ENCODE measurements around the gene STXBP1.
A peak's percentile ranks its signal among the peaks of the same experiment; 100 is the strongest.

Gene STXBP1

DNA sequence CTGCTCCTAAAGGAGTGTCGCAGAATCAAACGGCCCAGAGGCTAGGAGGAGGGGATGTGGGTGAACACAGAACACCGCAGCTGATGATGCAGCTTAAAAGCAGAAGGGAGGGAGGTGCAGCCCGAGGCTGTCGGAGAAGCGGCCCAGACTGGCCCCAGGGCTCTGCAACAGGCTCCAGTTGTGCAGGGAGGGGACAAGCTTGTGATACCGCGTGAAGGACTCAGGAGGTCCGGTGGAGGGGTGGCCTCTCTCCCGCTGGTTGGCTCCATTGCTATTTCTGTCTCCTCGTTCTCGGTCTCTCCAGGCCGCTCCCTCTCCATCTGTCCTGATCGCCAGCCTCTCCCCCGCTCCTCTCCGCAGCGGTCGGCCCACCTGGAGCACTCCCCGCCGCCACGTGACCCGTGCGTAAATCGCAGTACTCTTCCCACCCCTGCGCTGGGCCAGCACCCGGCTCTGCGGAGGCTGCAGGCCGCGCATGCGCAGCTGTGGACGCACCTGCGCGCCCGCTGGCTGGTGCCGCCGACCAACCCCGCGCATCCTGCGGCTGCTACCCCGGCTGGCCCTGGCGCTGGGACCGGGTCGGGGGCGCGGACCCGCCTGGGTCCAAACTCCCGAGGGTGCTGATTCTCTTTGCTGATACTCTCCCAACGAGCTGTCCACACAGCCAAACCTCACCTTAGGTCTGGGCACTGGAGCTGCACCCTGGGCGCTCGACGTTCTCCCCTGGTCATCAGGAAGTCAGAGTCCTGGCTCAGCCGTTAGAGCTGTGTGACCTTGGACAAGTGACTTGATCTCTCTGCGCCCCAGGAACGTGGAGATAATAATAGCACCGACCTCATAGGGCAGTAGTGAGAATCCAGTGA, 3.7 kb upstream of the STXBP1 start (continued):
- TF ChIP-seq, protein P1, sequence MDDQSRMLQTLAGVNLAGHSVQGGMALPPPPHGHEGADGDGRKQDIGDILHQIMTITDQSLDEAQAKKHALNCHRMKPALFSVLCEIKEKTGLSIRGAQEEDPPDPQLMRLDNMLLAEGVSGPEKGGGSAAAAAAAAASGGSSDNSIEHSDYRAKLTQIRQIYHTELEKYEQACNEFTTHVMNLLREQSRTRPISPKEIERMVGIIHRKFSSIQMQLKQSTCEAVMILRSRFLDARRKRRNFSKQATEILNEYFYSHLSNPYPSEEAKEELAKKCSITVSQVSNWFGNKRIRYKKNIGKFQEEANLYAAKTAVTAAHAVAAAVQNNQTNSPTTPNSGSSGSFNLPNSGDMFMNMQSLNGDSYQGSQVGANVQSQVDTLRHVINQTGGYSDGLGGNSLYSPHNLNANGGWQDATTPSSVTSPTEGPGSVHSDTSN (CRISPR knock-in tag; IDR thresholded peaks at IDR 0.05), result no peak
- peak; percentile 50; the same call in 1 of the 2 replicates for TF ChIP-seq ZNF561 (tag by site-specific recombination; IDR thresholded peaks at IDR 0.05; ENCODE audit: borderline replicate concordance)
- no peak for TF ChIP-seq ZNF776 (tag by site-specific recombination; IDR thresholded peaks at IDR 0.05; ENCODE audit: borderline replicate concordance)
- no peak for TF ChIP-seq ZNF16 (tag by site-specific recombination; IDR thresholded peaks at IDR 0.05; ENCODE audit: low read depth)
- no peak for TF ChIP-seq OVOL3 (tag by site-specific recombination; IDR thresholded peaks at IDR 0.05)
- no peak for TF ChIP-seq RBAK (tag by site-specific recombination; IDR thresholded peaks at IDR 0.05)
- no peak for TF ChIP-seq ZFP37 (tag by site-specific recombination; IDR thresholded peaks at IDR 0.05)
- no peak for TF ChIP-seq ZNF132 (tag by site-specific recombination; IDR thresholded peaks at IDR 0.05; ENCODE audit: borderline replicate concordance)
- TF ChIP-seq, protein P2, sequence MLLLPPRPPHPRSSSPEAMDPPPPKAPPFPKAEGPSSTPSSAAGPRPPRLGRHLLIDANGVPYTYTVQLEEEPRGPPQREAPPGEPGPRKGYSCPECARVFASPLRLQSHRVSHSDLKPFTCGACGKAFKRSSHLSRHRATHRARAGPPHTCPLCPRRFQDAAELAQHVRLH (tag by site-specific recombination; IDR thresholded peaks at IDR 0.05), result no peak
- no peak for TF ChIP-seq KLF10 (tag by site-specific recombination; IDR thresholded peaks at IDR 0.05)
- peak; percentile 48; the same call in 1 of the 2 replicates for TF ChIP-seq SP3 (tag by site-specific recombination; IDR thresholded peaks at IDR 0.05)
- TF ChIP-seq ZNF529 (tag by site-specific recombination; IDR thresholded peaks at IDR 0.05; ENCODE audit: insufficient replicate concordance), result no peak
- TF ChIP-seq, protein P3, sequence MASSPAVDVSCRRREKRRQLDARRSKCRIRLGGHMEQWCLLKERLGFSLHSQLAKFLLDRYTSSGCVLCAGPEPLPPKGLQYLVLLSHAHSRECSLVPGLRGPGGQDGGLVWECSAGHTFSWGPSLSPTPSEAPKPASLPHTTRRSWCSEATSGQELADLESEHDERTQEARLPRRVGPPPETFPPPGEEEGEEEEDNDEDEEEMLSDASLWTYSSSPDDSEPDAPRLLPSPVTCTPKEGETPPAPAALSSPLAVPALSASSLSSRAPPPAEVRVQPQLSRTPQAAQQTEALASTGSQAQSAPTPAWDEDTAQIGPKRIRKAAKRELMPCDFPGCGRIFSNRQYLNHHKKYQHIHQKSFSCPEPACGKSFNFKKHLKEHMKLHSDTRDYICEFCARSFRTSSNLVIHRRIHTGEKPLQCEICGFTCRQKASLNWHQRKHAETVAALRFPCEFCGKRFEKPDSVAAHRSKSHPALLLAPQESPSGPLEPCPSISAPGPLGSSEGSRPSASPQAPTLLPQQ (tag by site-specific recombination; IDR thresholded peaks at IDR 0.05), result peak; percentile 40; the same call in 1 of the 2 replicates
- TF ChIP-seq ZNF433 (tag by site-specific recombination; IDR thresholded peaks at IDR 0.05; ENCODE audit: low read depth), result no peak
- peak; percentile 43; the same call in 1 of the 2 replicates for TF ChIP-seq ZFP69B (tag by site-specific recombination; IDR thresholded peaks at IDR 0.05)
- TF ChIP-seq, protein P4, sequence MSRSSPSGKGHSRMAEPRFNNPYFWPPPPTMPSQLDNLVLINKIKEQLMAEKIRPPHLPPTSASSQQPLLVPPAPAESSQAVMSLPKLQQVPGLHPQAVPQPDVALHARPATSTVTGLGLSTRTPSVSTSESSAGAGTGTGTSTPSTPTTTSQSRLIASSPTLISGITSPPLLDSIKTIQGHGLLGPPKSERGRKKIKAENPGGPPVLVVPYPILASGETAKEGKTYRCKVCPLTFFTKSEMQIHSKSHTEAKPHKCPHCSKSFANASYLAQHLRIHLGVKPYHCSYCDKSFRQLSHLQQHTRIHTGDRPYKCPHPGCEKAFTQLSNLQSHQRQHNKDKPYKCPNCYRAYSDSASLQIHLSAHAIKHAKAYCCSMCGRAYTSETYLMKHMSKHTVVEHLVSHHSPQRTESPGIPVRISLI (tag by site-specific recombination; IDR thresholded peaks at IDR 0.05), result no peak
- TF ChIP-seq ZNF747 (tag by site-specific recombination; IDR thresholded peaks at IDR 0.05), result no peak
- TF ChIP-seq MYNN (tag by site-specific recombination; IDR thresholded peaks at IDR 0.05; ENCODE audit: borderline replicate concordance), result no peak
- peak; percentile 76 for TF ChIP-seq SCRT1 (tag by site-specific recombination; IDR thresholded peaks at IDR 0.05; ENCODE audit: borderline replicate concordance)
- no peak for TF ChIP-seq ZNF112 (tag by site-specific recombination; IDR thresholded peaks at IDR 0.05)
- TF ChIP-seq KLF9 (tag by site-specific recombination; IDR thresholded peaks at IDR 0.05; ENCODE audit: low read depth), result no peak; the same call in 1 of the 2 replicates
- TF ChIP-seq ZNF266 (tag by site-specific recombination; IDR thresholded peaks at IDR 0.05; ENCODE audit: low read depth), result no peak
- no peak for TF ChIP-seq ZSCAN23 (tag by site-specific recombination; IDR thresholded peaks at IDR 0.05)
- TF ChIP-seq, protein P5, sequence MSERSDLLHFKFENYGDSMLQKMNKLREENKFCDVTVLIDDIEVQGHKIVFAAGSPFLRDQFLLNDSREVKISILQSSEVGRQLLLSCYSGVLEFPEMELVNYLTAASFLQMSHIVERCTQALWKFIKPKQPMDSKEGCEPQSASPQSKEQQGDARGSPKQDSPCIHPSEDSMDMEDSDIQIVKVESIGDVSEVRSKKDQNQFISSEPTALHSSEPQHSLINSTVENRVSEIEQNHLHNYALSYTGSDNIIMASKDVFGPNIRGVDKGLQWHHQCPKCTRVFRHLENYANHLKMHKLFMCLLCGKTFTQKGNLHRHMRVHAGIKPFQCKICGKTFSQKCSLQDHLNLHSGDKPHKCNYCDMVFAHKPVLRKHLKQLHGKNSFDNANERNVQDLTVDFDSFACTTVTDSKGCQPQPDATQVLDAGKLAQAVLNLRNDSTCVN (tag by site-specific recombination; optimal IDR thresholded peaks at IDR 0.05), result peak; percentile 73
- TF ChIP-seq, protein P6, sequence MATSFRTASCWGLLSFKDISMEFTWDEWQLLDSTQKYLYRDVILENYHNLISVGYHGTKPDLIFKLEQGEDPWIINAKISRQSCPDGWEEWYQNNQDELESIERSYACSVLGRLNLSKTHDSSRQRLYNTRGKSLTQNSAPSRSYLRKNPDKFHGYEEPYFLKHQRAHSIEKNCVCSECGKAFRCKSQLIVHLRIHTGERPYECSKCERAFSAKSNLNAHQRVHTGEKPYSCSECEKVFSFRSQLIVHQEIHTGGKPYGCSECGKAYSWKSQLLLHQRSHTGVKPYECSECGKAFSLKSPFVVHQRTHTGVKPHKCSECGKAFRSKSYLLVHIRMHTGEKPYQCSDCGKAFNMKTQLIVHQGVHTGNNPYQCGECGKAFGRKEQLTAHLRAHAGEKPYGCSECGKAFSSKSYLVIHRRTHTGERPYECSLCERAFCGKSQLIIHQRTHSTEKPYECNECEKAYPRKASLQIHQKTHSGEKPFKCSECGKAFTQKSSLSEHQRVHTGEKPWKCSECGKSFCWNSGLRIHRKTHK (tag by site-specific recombination; IDR thresholded peaks at IDR 0.05), result no peak
- TF ChIP-seq, protein P7, sequence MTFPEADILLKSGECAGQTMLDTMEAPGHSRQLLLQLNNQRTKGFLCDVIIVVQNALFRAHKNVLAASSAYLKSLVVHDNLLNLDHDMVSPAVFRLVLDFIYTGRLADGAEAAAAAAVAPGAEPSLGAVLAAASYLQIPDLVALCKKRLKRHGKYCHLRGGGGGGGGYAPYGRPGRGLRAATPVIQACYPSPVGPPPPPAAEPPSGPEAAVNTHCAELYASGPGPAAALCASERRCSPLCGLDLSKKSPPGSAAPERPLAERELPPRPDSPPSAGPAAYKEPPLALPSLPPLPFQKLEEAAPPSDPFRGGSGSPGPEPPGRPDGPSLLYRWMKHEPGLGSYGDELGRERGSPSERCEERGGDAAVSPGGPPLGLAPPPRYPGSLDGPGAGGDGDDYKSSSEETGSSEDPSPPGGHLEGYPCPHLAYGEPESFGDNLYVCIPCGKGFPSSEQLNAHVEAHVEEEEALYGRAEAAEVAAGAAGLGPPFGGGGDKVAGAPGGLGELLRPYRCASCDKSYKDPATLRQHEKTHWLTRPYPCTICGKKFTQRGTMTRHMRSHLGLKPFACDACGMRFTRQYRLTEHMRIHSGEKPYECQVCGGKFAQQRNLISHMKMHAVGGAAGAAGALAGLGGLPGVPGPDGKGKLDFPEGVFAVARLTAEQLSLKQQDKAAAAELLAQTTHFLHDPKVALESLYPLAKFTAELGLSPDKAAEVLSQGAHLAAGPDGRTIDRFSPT (tag by site-specific recombination; IDR thresholded peaks at IDR 0.05), result peak; percentile 16; the same call in 1 of the 2 replicates
- peak; percentile 59 for TF ChIP-seq ZNF629 (tag by site-specific recombination; IDR thresholded peaks at IDR 0.05)
- peak; percentile 56; the same call in 1 of the 2 replicates for TF ChIP-seq ZNF768 (tag by site-specific recombination; IDR thresholded peaks at IDR 0.05)
- no peak for TF ChIP-seq GLI4 (tag by site-specific recombination; IDR thresholded peaks at IDR 0.05)
- TF ChIP-seq ZNF335 (tag by site-specific recombination; conservative IDR thresholded peaks at IDR 0.05), result peak; percentile 53
- peak; percentile 74; the same call in 1 of the 2 replicates for TF ChIP-seq ZFHX2 (tag by site-specific recombination; conservative IDR thresholded peaks at IDR 0.05)

Data from HEK293 (cell line).